ENCODE measurements around the gene RBBP8NL.

DNA sequence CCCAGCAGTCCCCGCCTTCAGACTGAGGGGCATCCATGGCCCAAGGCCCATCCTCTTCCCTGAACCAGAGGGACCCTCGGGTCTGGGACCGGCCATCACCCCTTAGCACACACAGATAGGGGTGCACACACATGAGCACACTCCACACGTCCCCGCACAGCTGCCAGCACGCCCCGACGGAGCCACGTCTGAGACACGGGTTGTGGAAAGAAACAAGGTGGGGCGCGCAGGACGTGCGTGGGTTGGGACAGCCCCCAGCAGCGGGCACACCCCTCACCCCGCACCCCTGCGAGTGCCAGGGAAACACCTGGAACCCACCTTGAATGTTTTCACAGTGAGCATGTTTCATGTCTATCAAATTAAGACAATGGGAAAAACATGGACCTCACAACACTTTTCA is 42.0 kb upstream of the RBBP8NL start:
- TF ChIP-seq, protein P1, sequence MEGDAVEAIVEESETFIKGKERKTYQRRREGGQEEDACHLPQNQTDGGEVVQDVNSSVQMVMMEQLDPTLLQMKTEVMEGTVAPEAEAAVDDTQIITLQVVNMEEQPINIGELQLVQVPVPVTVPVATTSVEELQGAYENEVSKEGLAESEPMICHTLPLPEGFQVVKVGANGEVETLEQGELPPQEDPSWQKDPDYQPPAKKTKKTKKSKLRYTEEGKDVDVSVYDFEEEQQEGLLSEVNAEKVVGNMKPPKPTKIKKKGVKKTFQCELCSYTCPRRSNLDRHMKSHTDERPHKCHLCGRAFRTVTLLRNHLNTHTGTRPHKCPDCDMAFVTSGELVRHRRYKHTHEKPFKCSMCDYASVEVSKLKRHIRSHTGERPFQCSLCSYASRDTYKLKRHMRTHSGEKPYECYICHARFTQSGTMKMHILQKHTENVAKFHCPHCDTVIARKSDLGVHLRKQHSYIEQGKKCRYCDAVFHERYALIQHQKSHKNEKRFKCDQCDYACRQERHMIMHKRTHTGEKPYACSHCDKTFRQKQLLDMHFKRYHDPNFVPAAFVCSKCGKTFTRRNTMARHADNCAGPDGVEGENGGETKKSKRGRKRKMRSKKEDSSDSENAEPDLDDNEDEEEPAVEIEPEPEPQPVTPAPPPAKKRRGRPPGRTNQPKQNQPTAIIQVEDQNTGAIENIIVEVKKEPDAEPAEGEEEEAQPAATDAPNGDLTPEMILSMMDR (IDR thresholded peaks at IDR 0.05) = no peak
- TF ChIP-seq POLR2A (IDR thresholded peaks at IDR 0.05) = no peak

Data from adrenal gland (tissue), 5 donors.